Embryonic facial prominence (tissue), 1 donor: ENCODE measurements around the gene BRCA1.

ENCODE experiments used
- DNase-seq: peaks from one replicate; pipeline ENCODE4 v3.0.0-alpha.2; 2016; ENCODE audit errors: extremely low spot score

Gene BRCA1

DNA sequence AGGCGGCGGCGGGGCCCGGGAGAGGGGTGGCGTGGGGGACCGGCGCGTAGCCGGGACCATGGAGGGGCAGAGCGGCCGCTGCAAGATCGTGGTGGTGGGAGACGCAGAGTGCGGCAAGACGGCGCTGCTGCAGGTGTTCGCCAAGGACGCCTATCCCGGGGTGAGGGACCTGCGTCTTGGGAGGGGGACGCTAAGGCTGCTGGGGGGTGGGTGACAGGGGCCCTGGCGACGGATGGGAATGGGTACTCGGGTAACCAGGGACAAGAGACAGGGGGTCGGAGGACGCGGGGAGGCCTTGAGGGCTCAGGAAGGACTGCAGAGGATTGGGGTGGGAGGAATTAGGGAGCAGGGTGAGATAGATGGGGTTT is 99.9 kb downstream of the BRCA1 start:
- DNase-seq = no peak

DNA sequence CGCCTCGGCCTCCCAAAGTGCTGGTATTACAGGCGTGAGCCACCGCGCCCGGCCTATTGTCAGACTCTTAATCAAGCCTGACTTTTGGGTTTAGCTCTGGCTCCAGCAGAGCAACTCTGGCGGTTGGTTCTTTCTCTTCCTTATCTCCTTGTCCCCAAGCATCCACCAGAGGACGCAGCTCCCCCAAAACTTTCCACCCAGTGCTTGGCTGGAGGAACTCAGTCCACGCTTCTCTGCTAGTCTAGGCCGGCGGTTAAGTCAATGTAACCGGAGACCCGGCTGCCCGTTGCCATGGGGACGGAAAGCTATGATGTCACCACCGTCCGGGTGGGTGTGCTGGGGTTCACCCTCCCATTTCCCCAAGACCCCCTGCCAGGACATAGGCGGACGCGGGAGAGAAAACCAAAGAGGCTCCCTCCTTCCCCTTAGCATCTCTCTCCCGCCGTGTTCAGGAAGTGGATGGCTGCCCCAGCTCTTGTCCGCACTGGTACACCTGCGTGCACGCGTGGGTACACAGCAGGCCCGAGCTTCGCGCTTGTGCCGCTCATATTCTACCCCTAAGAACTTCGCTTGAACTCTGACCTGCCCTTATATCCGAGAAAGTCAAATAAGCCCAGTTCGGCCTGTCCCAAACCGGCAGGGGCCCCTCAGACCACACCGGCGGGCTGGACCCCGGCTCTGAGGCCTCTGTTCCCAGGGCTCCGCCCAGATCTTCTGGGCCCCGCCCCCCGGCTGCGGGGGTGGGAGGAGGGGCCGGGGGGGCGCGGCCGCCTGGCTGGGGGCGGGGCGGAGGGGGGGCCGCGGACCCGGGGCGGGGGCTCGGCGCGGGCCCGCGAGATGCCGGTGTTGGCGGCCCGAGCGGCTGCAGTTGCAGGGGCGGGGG is 100.5 kb downstream of the BRCA1 start, which contains the start of gene RND2:
RND2 (plus strand) TSS at position 825 of the 883 bp plus-strand sequence. CDS start 117 bp downstream, outside the sequence.
- peak; percentile 93 for DNase-seq

DNA sequence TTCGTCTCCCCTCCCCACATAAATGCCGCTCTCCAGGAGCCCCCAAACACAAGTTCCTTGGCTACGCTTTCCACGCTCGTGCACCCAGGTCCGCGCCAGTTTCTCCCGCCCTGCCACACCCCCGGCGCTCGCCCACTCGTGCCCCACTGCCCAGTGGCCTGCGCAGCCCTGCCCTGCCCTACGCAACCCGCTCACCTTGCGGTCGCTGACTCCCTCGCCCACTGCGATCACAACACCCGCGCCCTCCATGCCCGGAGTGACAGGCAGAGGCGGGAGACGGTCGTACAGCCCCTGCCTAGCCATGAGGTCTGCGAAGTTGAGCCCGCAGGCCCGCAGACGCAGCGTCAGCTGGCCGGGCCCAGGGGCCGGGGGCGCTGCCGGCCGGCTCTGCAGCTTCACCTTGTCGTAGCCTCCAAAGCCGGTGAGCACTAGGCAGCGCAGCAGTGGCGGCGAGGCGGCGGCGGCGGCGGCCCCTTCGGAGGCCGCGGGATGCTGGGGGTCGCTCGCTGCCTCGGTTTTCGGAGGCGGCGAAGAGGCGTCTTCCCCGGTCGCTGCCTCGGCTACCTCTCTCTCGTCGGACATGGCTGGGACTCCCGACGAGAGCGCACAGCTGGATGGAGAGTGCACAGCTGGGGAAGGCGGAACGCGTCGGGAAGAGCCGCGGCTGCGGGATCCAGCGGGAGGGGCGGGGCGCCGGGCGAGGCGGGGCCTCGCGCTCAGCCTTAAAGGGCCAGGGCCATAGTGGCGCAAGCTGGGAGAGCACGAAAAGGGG is 103.2 kb downstream of the BRCA1 start, which contains the start of gene VAT1:
VAT1 (minus strand) TSS at position 645 of the 772 bp plus-strand sequence; CDS start at position 582, 63 bp downstream.
- peak; percentile 46 for DNase-seq

- DNase-seq = no peak
Measured at GRCh38 chr17:43020789-43021740, 104.1 kb downstream of the BRCA1 start.

DNA sequence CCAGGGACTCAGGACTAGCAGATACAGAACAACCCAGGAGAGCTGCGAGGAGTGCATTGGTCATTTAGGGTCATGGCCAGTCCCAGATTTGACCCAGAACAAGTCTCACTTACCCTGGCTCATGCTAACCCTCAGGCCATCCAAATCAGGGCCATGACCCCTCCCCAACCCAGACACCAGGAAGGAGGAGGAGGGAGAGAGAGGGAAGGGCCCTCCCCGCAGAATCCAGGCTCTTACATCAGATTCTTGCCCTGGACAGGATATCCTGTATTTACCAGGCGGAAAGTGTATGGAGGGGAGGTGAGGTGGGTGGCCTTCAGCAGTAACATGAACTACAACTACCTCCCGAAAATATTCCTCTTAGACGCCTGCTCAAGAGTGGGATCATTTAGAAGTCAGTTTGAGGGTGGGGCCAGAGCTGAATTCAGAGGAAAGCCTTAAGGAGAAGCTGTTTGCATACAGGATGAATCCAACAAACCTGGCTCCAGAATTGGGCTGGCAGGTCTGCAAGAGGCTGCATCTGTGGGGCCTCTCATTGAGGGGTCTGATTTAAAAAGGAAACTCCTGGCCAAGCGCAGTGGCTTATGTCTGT is 105.0 kb downstream of the BRCA1 start:
- no peak for DNase-seq

DNA sequence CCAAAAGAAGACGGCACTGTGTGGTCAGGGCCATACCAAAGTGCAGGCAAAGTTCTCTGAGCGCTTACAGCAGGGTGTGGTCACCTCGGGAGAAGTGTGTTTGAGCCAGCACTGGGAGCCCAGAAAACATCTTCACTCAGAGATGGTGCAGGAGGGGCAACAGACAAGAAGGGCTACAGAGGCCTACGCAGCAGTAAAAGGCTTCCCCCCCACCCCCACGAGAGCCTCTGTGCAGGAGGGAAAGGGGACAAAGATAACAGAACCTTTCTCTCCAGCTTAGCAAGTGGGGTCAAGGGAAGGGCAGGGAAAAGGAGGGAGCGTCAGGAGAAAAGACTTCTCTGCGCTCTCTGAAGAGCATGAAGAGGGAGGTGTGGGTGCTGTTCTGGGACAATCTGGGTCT is 105.7 kb downstream of the BRCA1 start:
- DNase-seq = no peak

- DNase-seq = no peak
Measured at GRCh38 chr17:43018932-43019331, 106.2 kb downstream of the BRCA1 start.

GRCh38 chr17:43018008-43018853 is 106.9 kb downstream of the BRCA1 start:
- no peak for DNase-seq

GRCh38 chr17:43016216-43016615 is 108.9 kb downstream of the BRCA1 start:
- DNase-seq = no peak

DNA sequence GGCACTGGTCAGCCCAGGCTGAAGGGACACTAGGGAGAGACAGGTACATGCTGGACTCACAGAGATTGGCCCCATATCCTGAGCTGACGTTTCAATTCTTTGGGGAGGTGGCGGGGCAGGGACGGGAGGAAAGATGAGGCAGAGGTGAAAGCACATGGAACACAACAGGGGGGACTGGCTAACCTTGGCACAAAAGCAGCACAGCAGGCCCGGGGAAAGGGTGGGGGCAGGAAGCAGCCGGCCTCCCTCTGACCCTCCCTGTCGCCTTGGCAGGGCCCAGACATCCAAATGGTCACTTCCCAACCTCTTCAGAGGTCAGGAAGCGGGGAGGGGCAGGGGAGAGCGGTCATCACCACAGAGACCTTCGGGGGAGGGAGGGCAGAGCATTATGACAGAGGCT is 109.6 kb downstream of the BRCA1 start:
- no peak for DNase-seq

DNA sequence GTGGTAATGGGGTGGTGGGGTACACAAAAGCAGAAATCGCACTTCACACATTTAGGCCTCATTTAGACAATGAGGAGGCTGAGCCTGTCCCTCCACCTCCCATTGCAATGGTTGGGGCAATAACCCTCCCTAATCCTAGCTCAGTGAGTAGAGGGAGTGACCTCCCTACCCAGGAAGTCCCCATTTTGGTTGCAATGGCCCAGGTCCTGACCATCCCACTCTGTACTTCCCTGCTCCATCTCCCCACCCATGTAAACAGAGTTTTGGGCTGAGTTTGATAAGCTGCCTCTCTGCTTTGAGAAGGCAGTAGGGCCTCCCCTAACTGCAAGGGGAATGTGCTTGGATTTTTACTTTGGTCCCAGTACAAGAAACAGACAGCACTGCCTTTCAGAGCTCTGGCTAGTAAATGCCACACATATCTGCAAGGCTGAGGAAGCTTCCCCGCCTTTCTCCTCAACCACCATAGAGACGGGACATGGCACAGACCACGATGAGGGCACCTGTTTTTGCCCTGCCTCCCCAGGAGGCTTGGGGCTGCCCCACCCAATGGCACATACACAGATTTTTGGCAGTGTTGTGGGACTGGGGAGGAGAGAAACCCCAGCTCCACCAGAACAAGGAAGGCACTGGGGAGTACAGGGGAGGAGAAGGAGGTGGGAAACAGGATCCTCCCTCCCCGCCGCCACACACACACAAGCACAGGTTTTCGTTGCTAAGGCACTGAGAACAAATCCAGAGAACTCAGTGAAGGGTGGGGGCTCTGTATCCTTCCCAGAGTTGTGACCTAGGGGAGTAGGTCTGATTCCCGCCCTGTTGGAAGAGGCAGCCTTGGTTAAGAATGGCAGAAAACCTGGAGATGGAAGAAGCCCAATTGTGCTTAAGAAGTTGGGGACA is 110.3 kb downstream of the BRCA1 start:
- DNase-seq = no peak

DNA sequence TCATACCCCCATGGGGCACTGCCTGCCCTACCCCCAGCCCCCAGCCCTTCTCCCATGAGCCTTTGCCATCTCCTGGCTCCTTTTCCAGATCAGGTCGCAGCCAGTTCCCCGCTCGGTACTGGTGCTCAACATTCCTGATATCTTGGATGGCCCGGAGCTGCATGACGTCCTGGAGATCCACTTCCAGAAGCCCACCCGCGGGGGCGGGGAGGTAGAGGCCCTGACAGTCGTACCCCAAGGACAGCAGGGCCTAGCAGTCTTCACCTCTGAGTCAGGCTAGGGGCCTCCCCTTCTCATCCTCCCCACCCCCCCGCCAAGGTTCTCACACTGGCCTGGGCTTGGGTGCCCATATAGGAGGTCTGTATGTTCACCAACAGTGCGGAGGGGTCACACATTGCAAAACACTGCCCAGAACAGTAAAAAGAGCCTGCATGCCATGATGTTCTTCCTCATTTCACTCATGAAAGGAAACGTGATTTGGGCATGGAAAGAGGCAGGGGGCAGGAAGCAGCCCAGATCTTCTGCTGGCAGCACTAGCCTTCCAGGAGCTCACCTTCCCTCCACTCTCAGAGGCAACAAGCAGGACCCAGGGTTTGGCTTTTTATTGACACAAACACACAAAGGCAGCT is 111.0 kb downstream of the BRCA1 start:
- no peak for DNase-seq

DNA sequence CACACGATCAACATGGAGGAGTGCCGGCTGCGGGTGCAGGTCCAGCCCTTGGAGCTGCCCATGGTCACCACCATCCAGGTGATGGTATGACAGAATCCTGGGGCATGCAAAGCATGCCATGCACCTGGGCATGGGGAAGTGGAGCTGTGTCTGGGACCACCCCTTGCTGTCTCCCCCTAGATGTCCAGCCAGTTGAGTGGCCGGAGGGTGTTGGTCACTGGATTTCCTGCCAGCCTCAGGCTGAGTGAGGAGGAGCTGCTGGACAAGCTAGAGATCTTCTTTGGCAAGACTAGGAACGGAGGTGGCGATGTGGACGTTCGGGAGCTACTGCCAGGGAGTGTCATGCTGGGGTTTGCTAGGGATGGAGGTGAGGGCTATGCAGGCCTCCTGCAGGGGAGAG is 111.9 kb downstream of the BRCA1 start:
- DNase-seq = no peak

DNA sequence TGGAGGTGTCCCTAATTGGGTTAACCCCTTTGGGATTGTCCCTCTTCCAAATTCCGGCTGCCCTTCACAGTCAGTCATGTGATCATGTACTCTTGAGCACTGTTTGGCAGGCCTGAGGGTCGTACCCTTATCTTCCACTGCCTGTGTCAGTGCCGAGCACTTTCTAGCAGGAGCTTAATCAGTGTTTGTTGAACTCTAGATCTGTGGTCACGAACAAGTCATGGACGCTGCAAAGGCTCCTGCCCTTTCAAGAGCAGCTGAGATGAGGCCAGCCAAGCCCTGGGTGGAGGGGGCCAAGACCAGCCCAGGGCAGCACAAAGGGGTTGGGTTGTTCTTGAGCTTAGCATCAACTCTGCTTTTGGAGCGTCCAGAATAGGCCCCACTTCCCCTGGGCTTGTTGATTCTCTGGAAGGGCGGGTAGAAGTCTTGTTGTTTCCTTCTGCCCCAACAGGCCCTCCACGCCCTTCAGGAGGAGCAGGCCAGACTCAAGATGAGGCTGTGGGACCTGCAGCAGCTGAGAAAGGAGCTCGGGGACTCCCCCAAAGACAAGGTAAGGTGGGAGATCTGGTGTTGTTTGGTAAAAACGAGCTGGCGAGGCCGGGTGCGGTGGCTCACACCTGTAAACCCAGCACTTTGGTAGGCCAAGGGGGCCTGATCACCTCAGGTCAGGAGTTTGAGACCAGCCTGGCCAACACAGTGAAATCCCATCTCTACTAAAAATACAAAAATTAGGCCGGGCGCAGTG is 113.3 kb downstream of the BRCA1 start:
- no peak for DNase-seq

DNA sequence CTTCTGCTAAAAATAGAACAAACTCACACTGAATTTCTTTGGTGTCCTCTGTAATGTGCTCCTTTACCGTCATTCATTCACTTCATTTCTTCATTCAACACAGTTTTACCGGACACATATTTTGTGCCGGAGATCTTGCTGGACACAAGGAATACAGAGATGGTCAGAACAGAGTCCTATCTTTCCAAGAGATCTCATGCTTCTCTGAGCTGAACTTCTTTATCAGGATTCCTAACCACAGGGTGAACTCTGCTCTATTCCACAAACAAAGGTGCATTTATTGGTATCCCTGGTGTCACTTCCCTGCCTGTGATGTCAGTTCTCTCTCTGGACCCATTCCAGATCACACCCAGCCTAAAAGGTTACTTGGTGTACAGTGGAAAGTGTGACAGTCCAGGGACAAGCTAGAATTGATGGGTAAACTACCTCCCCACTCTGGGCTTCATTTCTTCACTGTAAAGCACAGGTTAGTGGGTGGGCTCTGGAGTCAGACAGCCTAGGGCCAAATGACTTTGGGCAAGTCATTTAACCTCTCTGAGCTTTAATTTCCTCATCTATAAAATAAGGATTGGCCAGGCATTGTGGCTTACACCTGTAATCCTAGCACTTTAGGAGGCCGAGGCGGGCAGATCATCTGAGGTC is 114.4 kb downstream of the BRCA1 start:
- DNase-seq = no peak

DNA sequence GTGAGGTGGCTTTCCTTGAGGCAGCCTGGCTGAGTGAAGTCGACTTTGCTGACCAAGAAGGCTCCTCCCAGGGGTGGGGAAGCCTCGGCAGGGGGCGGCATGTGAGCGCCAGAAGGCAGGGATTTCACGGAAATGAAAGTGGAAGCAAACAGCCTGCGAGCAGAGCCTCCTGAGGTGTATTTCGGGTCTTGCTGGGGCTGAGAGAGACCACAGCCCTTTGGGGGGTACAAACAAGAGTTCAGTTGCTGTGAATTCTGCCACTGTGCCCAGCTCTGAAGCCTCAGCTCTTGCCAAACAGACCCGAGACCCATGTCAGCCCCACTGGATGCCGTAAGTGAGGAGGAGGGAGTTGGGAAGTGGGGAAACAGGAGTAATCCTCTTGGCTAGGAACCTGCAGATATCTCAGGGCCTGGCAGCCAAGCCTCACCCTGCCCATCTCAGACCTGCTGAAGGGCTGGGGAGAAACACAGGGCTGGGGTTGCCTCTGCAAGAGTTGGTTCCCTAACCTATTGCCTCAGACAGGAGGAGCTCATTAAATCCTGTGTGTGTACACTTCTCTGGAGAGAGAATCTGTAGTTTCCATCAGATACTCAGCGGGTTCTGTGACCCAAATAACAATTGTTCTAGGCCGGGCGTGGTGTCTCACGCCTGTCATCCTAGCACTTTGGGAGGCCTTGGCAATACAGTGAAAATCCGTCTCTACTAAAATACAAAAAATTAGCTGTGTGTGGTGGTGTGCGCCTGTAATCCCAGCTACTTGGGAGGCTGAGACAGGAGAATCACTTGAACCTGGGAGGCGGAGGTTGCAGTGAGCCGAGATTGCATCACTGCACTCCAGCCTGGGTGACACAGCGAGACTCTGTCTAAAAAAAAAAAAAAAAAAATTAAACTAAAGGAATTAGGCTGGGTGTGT is 118.3 kb downstream of the BRCA1 start, which contains the start of gene IFI35:
IFI35 (plus strand) TSS at position 146 of the 913 bp plus-strand sequence; CDS start at position 310, 164 bp downstream.
- no peak for DNase-seq
